Prostate gland (tissue), 2 donors: ENCODE measurements around the gene NFKB1.

ENCODE experiments used
- POLR2A ChIP-seq: fragments of 450-650 bp; IDR thresholded peaks from one replicate; pipeline ENCODE4 v1.6.1; 2016; ENCODE audit warnings: antibody characterized with exemption, mild to moderate bottlenecking
- POLR2AphosphoS5 ChIP-seq: sonication (generic); formaldehyde crosslinking; IDR thresholded peaks from one replicate; pipeline ENCODE4 v1.6.1; 2017; ENCODE audit warnings: antibody characterized with exemption
- TF ChIP-seq, protein P1 (sequence below), 4 experiments: fragments of 200-600 bp in 2 of 4; fragments of 450-650 bp in 2 of 4; sonication (generic) in 2 of 4; IDR thresholded peaks; 1 replicate in 3 of 4; 2 replicates in 1 of 4; pipeline ENCODE4 v1.5.1; 2016 to 2019; ENCODE audit warnings: antibody characterized with exemption in 4 of 4, mild to moderate bottlenecking in 2 of 4, moderate library complexity in 2 of 4

DNA sequence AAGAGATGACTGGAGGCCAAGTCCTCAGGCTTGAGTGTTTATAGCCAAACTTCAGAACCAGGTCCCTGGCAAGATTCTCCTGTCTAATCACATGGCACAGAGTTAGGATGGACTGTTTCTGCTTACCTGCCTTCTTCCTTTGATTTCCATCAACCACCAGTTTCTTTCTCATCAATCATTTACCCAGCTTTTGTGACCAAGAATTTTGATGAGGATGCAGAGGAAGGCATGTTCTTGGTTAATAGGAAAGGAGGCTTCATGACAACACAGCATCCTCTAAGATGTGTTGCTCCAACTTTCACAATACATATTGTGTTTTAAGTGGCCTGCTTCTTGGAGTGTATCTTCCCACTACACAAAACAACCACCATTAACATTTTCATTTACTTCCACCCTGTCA is 65.3 kb downstream of the NFKB1 start:
- TF ChIP-seq, protein P1, sequence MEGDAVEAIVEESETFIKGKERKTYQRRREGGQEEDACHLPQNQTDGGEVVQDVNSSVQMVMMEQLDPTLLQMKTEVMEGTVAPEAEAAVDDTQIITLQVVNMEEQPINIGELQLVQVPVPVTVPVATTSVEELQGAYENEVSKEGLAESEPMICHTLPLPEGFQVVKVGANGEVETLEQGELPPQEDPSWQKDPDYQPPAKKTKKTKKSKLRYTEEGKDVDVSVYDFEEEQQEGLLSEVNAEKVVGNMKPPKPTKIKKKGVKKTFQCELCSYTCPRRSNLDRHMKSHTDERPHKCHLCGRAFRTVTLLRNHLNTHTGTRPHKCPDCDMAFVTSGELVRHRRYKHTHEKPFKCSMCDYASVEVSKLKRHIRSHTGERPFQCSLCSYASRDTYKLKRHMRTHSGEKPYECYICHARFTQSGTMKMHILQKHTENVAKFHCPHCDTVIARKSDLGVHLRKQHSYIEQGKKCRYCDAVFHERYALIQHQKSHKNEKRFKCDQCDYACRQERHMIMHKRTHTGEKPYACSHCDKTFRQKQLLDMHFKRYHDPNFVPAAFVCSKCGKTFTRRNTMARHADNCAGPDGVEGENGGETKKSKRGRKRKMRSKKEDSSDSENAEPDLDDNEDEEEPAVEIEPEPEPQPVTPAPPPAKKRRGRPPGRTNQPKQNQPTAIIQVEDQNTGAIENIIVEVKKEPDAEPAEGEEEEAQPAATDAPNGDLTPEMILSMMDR (IDR thresholded peaks at IDR 0.05) = no peak
- TF ChIP-seq POLR2AphosphoS5 (no peak), POLR2A (no peak)
